ENCODE measurements around the gene IGSF9. TPM values are rescaled to one million over a fixed set of nuclear protein-coding genes. Genes with fewer than 3 reads are reported as not detected.

Gene IGSF9
- total and polyA plus RNA-seq, 2 of the 13 experiments (the other 11 are each of a cell fraction or from before 2014, with no cell fraction given): 0.03 TPM; not detected in 1

- TF ChIP-seq ATF2 (CRISPR knock-in tag; IDR thresholded peaks at IDR 0.05) (peak; percentile 57; the same call in 1 of the 2 replicates), POLR2AphosphoS5 (IDR thresholded peaks at IDR 0.05; ENCODE audit: low read depth, low read length) (no peak), ISL2 (CRISPR knock-in tag; IDR thresholded peaks at IDR 0.05) (peak; percentile 54; the same call in 1 of the 2 replicates), USF2 (IDR thresholded peaks at IDR 0.05; ENCODE audit: low read depth, low read length) (peak; percentile 71), USF2 (CRISPR knock-in tag; IDR thresholded peaks at IDR 0.05; ENCODE audit: borderline replicate concordance) (peak; percentile 56; the same call in 1 of the 2 replicates), SKI (IDR thresholded peaks at IDR 0.05; ENCODE audit: partially characterized antibody) (peak; percentile 80), ATF7-NPFF (CRISPR knock-in tag; IDR thresholded peaks at IDR 0.05; ENCODE audit: low read depth) (peak; percentile 51; the same call in 1 of the 2 replicates), ZMYM3 (CRISPR knock-in tag; IDR thresholded peaks at IDR 0.05) (0 out of 2 replicates have a peak, but pooled peaks have one; percentile 39), ZFP91 (CRISPR knock-in tag; IDR thresholded peaks at IDR 0.05; ENCODE audit: borderline replicate concordance) (0 out of 2 replicates have a peak, but pooled peaks have one; percentile 20), ELF4 (CRISPR knock-in tag; IDR thresholded peaks at IDR 0.05; ENCODE audit: borderline replicate concordance) (no peak), ZNF333 (CRISPR knock-in tag; IDR thresholded peaks at IDR 0.05; ENCODE audit: borderline replicate concordance) (no peak), HOXA9 (CRISPR knock-in tag; IDR thresholded peaks at IDR 0.05; ENCODE audit: borderline replicate concordance) (peak; percentile 99), ARNT2 (CRISPR knock-in tag; IDR thresholded peaks at IDR 0.05; ENCODE audit: low read depth) (peak; percentile 67), NONO (IDR thresholded peaks at IDR 0.05) (no peak), NONO (CRISPR knock-in tag; conservative IDR thresholded peaks at IDR 0.05) (peak; percentile 44; the same call in 1 of the 2 replicates), RFXANK (CRISPR knock-in tag; IDR thresholded peaks at IDR 0.05) (no peak), ZBTB20 (CRISPR knock-in tag; IDR thresholded peaks at IDR 0.05; ENCODE audit: borderline replicate concordance, low read depth) (peak; percentile 68; the same call in 1 of the 2 replicates), BCL3 (CRISPR knock-in tag; IDR thresholded peaks at IDR 0.05) (no peak), ARID2 (CRISPR knock-in tag; IDR thresholded peaks at IDR 0.05; ENCODE audit: borderline replicate concordance) (no peak), ZNF781 (CRISPR knock-in tag; IDR thresholded peaks at IDR 0.05; ENCODE audit: borderline replicate concordance, not compliant biosample characterization) (peak; percentile 59), ZSCAN21 (CRISPR knock-in tag; IDR thresholded peaks at IDR 0.05; ENCODE audit: borderline replicate concordance) (peak; percentile 74; the same call in 1 of the 2 replicates), KAT8 (CRISPR knock-in tag; IDR thresholded peaks at IDR 0.05) (peak; percentile 64; the same call in 1 of the 2 replicates), ZNF572 (CRISPR knock-in tag; IDR thresholded peaks at IDR 0.05) (no peak)
These were observed 25.5 kb upstream of the IGSF9 start (continued) for GRCh38 chr1:159970932-159971342.
